GM19372 (cell line): Measurements from ENCODE around the gene GPX5.
"Not testable (repeated sequence)": the region's sequence is repeated elsewhere in the genome, so short reads cannot be mapped to it uniquely, and the experiment has no call there.

Source experiments
- ATAC-seq: cut with Tn5 transposase; IDR thresholded peaks from one replicate; pipeline ENCODE4 v1.9.1; 2021; ENCODE audit warnings: mild to moderate bottlenecking, low read depth, moderate library complexity; ENCODE audit not compliant: unreplicated experiment

The GPX5 gene

GRCh38 chr6:28511628-28512300, 13.9 kb upstream of the GPX5 start:
- no peak for ATAC-seq

GRCh38 chr6:28512387-28512786, 13.3 kb upstream of the GPX5 start:
- not testable (repeated sequence) for ATAC-seq

DNA sequence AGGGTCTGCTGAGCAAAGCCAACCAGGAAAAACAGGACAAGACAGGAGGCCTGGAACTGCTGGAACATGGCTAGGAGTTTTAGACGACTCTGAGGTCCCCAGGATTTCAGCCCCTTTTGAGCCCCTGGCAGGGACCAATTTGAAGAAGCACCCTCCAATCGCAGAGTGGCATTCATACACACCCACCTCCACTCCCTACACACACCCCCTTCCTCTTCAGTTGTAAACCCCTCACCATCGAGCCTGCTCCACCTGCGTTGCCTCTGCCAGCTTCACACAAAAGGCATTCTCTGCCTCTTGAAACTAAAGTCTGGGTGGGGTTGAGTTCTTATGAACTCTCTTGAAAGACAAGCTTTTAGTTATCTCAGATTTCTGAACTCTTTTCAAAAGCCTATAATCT, 10.0 kb upstream of the GPX5 start, which contains the start of gene GPX6:
TSS of gene GPX6 (minus strand) at position 118 of the 400 bp plus-strand sequence. CDS start at position 68, 50 bp downstream.
- ATAC-seq: no peak

- no peak for ATAC-seq
These were observed 7.7 kb upstream of the GPX5 start for GRCh38 chr6:28517964-28518363.

DNA sequence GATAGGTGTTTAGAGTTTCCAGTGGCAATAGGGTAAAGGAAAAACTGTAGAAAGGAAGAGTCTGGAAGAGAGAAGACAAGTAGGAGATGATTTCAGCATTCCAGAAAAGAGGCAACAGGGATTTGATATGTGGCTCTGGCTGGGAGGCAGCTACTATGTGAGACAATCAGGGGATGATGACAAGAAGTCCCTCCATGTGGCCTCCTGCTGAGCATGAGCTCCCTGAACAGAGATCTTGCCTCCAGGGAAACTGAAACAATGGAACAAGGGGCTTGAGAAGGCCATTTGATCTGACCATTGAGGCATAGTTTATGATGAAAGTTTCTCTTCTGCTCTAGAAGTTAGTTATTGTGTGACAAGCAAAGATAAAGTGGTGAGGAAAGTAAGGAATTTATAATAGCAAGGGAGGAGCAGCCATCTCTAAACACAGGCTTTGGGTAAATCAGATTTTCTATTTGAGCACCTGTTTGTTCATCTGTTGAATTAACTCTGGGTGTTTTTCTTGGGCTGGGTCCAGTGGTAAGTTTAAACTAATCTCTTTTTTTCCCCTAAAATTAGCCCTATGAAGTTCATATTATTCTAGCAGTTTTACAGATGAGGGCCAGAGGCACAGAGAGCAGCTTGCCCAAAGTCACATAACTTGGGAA, 3.0 kb upstream of the GPX5 start:
- ATAC-seq: no peak

- no peak for ATAC-seq
These were observed 2.4 kb upstream of the GPX5 start for GRCh38 chr6:28523241-28523622.

DNA sequence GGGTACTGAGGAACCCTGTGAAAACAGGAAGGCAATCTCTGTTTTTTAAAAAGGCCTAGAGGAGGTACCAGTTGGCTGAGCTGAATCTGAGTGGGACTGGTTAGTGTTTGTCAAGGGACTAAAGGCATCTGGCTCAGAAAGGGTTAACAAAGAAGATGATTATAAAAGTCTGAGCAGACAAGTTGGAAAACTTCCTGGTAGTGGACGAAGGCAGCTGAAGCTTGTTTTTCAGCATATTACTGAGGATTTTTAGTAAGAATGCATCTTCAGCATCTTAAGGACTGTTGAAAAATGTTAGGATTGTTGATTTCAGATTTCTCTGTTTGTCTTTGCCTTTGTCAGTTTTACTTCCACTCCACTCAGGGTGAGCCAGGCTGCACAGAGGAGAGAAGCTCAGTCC, 5.1 kb downstream of the GPX5 start:
- ATAC-seq: no peak

DNA sequence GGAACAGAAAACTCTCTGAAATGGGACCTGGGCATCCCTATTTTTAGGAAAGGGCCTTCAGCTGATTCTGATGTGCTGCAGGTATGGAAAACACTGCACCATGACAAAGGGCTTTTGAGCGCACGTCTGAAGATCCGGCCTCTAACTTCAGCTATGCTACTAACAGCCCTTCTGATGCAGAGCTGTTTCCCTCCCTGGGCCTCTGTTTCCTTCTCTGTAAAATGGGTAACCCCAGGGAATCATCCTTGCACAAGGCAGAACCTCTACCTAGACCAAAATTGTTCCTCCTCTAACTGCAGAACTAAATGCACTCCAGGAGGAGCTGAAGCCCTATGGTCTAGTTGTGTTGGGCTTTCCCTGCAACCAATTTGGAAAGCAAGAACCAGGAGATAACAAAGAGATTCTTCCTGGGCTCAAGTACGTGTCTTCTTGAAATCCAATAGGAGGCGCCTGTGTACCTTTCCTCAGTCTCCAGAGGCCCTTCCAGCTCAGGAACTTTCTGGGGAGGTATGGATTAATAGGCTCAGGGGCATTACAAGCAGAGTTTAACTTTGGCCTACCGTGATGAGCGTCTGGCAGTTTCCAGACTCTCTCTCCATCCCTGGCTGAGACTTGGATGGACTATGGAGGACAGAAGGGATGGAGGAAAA, 5.9 kb downstream of the GPX5 start:
- ATAC-seq: no peak

GRCh38 chr6:28534306-28534705, 8.6 kb downstream of the GPX5 start:
- ATAC-seq: no peak

DNA sequence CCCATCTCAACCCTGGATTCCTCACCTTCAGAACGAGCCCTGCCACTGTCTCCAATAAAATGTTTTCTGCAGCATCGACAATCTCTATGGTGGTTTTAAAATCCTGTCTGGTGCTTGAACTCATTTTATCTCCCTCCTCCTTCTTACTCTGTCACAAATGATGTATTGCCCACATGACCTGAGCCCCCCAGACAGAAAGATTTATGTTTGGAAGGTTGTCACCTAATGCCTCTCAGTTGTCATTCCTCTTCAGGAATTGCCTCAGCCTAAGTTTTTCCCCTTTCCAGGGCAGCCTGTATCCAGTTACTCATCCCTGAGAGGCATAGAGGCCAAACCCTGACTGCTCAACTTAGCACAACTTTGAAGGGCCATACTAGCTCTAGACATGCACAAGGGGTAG, 9.2 kb downstream of the GPX5 start:
- no peak for ATAC-seq

DNA sequence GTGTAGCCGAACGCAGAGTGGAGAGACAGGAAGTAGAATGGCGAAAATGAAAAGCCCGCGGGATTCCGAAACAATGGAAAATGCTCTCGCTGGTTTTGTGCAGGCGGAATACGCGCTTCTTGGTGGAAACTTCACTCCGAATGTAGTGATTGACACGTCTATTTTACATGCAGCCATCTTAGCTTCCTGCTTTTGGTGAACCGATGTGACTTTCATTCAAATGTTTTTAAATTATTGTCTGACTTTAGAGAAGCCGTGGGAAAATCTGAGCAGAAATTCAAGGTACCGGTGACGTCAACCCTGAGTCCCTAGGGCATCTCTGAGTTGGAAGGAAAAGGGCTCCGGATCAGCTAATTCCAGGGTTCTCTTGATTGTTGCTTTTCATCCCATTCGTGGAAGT, 11.4 kb downstream of the GPX5 start:
- no peak for ATAC-seq

DNA sequence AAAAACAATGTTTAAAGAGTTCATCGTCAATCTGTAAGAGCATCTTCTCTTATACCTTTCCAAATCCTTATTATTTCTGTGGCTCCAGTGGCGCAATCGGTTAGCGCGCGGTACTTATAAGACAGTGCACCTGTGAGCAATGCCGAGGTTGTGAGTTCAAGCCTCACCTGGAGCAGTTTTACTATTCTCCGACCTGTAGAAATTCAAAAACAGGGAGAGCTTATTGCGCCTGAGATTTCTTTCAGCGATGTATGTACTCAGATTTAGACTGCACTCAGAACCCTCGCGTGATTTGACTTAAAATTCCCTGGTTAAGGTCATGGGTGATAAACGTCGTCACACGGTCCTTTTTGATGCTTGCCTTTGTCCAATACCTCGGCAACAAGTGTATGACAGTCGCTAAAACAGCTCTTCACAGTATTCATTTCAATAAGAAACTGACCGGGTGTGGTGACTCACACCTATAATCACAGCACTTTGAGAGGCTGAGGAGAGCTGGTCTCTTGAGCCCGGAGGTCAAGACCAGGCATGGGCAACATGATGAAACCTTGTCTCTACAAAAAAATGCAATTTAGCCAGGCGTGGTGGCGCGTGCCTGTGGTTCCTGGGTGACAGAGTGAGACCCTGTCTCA, 11.9 kb downstream of the GPX5 start:
- ATAC-seq: no peak

GRCh38 chr6:28541996-28542395, 16.3 kb downstream of the GPX5 start:
- ATAC-seq: no peak

- no peak for ATAC-seq
These were observed 17.0 kb downstream of the GPX5 start for GRCh38 chr6:28542440-28543296.

- no peak for ATAC-seq
These were observed 18.2 kb downstream of the GPX5 start for GRCh38 chr6:28543651-28544610.

DNA sequence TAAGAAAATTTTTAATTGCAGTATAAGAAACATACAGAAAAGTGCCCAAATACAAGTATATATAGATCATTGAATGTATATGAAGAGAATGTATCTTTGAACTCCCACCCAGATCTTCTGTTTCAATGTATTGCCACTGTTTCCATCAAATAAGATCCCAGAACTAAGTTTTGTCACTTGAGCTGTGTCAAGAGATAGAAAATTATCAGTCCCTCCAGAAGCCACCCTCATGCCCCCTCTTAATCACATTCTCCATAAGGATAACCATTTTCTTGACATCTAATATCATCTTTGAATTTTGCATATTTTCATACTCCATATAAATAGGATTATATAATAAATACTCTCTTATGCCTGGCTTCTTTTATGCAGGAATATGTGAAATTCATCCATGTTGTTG, 20.3 kb downstream of the GPX5 start:
- no peak for ATAC-seq

- ATAC-seq: not testable (repeated sequence)
These were observed 21.3 kb downstream of the GPX5 start for GRCh38 chr6:28547003-28547402.

GRCh38 chr6:28551891-28552666, 26.4 kb downstream of the GPX5 start:
- ATAC-seq: no peak
